SIG-M5 (cell line): ENCODE measurements around the gene TRIP6.

Experiments used
- DNase-seq: peaks from one replicate; lab custom pipeline; 2025; lab: John Stamatoyannopoulos, UW

TRIP6 gene, protein sequence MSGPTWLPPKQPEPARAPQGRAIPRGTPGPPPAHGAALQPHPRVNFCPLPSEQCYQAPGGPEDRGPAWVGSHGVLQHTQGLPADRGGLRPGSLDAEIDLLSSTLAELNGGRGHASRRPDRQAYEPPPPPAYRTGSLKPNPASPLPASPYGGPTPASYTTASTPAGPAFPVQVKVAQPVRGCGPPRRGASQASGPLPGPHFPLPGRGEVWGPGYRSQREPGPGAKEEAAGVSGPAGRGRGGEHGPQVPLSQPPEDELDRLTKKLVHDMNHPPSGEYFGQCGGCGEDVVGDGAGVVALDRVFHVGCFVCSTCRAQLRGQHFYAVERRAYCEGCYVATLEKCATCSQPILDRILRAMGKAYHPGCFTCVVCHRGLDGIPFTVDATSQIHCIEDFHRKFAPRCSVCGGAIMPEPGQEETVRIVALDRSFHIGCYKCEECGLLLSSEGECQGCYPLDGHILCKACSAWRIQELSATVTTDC

DNA sequence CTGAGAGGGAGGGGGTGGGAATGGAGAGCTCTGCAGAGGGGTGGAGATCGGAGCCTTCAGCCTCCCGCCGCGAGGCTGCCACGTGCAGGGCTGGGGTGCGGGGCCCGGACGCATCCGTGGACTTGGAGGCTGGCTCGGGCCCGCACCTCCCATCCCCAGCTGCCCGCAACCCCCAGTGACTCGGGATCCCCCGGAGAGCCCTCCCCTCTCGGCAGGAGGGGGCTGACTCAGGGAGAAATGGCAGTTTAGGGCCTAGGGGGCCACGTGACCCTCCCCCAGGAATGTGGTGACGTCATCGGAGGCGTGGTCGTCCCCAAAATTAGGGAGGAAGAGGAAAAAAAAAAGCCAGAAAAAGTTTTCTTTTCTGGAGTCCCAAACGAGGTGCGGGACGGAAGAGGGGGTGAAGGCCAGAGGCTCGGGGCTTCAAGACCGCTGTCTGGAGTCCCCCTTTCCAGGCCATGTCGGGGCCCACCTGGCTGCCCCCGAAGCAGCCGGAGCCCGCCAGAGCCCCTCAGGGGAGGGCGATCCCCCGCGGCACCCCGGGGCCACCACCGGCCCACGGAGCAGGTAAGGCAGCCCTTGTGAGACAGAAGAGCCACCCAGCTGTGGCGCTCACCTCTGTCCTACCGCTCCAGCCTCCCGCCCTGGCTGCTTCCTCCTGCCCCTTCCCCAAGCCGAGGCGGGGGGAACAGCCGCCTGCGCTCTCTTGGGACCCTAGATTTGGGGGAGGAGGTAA, at the start of gene TRIP6:
Gene TRIP6, plus strand, starts transcription at position 348 of the 736 bp plus-strand sequence. Its CDS starts 111 bp downstream, at position 459.
- DNase-seq: no peak

DNA sequence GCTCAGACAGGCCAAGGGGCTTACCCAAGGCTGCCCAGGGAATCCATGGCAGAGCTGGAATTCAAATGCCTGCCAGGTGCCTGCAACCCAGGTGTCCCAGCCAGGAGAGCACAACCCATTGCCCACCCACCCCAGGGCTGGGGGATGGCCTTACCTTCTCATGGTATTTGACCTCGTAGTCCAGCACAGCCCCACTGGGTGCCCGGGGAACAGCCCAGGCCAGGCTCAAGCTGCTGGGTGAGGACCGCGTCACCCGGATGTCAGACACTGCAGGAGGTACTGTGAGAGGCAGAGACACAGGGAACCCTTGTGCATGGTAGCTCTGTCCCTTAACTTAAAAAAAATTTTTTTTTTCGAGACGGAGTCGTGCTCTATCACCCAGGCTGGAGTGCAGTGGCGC, 48.8 kb upstream of the TRIP6 start:
- no peak for DNase-seq

DNA sequence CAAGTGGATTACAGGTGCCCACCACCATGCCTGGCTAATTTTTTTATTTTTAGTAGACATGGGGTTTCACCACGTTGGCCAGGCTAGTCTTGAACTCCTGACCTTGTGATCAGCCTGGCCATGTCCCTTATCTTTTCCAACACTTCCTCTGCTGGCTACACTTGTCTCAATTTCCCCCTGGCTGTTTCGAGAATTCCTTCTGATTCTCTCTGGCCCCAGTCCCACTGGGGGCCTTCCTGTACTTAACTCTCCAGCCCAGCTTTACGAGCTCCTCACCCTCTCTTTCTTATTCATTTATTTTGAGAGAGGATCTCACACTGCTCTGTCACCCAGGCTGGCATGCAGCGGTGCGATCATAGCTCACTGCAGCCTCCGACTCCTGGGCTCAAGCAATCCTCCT, 48.4 kb upstream of the TRIP6 start:
- no peak for DNase-seq

DNA sequence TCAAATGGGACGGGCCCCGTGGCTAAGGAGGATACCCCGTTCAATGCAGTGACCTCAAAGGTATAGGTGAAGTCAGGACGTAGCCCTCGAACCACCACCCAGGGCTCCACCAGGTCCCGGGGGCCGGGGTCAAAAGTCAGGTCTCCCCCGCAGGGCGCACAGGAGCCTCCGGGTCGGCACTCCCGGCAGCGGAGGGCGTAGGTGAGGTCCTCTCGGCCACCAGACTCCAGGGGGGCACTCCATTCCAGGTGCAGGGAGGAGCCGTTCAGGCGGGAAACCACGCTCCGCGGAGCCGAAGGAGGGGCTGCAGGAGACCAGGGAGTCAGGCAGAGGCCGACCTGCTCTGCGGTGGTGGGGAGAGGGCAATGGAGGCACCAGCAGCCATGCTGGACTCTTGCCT, 47.6 kb upstream of the TRIP6 start:
- no peak for DNase-seq

DNA sequence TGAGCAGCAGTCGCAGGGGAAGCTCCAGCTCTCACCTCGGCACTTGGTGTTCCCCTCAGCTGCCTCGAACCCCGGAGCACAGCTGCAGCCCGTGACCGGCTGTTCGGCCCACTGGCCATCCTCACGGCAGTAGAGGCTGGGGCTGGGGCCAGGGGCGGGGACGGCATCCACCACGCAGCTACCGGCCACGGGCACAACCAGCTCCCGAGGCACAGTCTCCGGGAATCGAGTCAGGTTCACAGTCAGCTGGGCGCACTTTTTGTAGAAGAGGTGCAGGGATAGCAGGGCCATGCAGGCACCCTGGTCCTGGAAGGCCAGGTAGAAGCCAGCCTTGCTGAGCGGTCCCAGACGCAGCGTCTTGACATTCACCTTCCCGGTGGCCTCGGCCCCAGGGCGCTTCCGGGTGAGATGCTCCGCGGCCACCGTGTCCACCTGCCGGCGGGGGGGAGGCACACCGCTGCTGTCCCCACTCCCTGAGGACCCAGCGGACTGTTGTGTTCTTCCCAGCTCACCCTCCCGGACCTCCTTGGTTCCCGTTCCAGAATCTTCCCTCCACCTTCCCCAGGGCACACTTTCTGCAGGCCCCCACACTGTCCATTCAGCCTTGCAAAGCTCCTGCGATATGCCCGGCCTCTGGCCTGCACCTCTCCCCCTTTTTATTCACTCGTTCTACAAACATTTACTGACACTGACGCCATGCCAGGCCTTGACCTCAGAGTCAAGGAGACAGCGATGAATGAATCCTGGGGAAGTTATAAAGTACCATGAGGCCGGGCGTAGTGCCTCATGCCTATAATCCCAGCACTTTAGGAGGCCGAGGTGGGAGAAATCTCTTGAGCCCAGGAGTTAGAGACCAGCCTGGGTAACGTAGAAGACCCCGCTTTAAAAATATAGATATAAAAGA, 44.7 kb upstream of the TRIP6 start:
- DNase-seq: no peak

DNA sequence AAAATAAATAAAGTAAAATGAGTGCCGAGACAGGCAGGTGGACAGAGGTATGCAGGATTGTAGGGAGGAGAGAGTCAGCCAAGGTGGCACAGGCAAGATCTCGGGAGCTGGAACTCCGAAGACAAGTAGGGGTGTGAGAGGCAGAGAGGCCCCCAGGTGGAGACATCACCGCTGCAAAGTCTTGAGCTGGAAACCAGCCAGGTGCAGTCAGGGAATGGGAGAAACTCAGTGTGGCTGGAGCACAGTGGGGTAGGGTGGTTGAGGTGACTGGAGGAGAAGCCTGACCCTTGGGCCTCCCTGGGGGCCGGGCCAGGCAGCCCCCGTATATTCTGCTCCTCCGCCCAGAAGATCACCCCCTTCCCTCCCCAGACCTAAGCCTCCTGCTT, 44.1 kb upstream of the TRIP6 start:
- DNase-seq: no peak

DNA sequence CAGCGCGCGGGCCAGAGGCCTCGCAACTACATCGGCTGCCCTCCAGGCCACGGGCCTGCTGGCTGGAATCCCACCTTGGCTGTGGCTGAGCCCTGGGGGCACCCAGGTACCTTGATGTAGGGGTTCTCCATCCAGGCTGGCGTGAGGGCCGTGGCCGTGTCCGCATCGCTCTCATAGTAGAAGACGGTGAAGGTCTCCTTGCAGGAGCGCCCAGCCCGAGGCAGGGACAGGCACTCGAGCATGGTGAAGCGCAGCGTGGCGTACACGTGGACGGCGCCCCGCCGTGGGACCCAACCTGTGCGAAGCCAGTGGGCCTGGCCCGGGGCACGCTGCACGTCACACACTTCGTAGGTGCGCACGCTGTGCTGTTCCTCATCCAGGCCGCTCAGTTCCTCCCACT, 43.7 kb upstream of the TRIP6 start:
- DNase-seq: no peak

DNA sequence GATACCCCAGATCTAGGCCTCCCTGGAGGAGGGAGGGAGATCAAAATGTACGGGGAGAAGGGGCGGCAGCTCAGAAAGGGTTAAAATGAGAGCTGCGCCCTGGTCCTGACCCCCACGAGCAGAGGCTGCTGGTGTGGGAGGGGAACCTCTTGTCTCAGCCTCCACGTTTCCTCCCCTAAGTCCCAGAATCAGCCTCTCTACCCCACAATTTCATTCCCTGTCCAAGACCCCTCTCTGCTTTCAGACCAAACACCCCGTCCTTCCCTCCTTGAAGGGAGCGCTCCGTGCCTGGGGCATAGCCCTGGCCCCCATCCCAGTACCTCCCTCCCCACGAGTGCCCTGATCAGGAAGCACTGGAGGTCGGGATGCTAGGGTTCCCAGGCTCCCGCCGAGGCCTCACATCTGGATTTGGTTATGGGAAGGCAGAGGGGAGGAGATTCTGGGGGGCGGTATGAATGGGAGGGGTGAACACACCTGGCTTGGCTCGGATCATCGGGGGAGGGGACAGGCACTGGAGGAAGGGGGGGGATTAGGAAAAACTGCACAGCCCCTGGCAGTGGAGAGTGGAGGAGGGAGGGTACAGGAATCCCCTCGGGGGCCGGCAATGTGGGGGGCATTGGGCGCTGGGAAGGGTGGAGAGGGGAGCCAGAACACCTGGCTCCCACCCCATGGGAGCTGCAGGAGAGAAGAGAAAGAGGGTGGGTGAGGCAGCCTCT, 42.5 kb upstream of the TRIP6 start:
- DNase-seq: no peak

DNA sequence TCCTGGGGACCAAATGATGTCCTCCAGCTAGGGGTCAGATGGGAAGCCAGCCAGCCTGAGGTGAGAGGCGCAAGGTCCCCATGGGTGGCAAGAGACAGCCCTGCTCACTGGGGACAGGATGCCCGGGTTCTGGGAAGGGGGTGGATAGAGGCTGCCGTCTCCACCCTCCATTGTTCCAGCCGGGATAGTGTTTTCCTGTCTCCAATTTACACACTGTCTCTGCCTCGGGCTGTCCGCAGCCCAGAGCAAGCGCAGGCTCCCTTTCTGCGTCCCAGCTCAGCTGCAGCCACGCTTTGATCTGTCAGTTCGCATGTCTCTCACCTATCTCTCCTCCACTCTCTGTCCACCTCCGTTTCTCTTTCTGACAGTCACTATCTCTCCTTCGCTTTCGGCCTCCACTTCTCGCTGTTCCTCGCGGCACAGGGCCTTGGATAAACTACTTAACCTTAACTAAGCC, 41.9 kb upstream of the TRIP6 start:
- DNase-seq: no peak

DNA sequence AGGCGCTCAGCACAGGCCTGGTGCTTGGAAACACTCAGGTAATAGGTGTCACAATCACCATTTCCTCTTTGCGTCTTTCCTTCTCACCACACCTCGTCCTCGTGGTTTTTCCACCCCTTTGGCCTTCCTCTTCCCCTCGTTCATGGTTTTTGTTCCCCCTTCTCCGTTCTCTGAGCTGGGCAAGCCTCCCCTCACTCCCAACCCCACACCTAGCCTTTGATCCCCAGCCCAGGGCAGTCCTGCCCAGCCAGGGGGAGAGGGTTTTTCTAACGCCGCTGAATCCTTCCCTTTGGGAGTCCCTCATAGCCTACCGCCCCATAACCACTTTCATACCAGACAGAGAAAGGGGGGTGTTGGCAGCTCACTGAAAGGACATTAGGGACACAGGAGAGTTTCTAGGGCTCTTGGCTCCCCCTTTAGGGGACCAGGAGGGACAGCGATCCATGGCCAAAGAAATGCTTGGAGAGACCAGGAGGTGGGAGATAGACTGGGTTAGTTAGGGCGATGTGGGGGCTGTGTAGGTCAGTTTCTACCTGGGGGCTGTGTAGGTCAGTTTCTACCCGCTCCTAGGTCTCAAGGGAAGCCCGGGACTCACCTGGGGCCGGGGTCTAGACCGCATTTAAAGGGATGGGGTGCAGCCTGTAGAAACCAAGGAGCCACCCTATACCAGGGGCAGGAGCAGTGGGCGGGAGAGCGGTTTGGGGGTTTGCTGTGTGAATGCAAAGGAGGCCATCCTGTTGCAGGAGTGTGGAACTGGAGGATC, 41.3 kb upstream of the TRIP6 start:
- DNase-seq: no peak

DNA sequence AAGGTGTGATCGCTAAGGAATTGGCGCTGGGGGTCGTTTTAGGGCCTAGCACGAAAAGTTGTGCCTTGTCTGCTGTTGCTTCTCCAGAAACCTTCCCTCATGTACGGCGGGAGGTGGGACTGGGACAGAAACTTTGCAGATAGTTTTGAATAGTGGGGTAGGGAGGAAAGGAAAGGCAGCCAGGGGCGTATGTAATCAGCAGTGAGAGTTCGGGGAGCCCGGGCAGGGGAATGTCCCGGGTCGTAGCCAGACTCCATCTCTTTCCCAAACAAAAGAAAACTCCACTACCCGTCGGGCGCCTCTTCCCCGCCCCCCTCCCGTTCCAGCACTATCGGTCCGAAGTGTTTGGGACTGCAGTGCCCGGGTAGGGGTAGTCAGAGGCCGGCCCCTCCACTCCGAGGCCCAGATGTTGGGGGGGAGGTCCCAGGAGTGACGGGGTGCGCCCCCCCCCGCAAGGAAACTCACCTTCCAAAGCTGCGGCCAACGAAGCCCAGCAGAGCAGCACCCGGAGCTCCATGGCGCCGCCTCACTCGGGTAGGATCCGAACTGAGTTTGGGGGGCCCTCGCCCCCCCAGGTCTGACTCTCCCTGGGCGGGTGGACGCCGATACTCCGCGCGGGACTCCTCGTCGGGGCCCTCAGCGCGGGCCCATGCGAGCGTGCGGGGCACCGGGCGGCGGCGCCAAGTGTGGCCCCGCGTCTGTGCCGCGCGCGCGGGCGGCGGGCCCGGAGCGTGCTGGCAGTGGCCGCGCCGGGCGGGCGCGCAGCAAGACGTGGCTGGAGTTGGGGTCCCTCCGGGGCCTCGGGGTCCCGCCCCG, 40.5 kb upstream of the TRIP6 start:
- no peak for DNase-seq

DNA sequence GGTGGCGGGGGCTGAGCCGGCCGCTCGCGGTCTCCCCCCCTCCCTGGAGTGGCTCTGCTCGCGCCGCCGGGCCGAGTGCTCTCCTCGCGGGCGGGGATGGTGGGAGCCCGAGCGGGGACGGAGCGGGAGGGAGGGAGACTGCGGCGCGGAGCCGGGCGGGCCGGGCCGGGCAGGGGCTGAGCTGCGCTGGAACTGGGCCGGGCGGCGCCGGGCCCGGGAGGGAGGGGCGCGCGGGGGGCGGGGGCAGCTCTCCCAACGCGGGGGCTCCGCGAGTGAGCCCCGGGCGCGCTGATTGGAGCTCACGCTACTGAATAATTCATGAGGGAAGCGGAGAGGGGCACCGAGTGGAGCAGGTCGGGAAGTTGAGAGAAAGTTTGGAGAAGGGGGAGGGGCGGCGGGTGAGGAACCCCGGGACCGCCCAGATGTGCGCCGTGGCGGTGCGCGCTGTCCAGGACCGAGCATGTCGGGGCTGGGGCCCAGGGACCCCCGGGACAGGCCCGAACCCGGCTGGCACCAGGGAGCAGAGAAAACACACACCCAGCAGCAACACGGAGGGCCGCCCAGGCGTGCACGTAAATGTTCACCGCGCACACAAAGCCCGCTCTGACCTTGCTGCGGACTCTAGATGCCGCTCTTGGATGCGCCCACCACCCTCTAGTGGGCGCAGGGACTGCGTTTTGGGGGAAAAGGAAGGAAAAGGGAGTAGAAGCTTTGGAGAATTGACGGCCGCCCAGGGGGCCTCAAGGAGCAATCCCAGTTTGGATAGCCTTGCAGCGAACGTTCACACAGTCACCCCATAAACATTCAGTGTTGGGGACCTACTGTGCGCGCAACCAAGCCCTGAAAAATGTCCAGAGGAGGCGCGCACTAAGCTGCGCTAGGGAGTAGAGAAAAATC, 39.6 kb upstream of the TRIP6 start, which contains the start of gene EPHB4:
Gene EPHB4, minus strand, starts transcription at position 194 of the 897 bp plus-strand sequence. CDS start 493 bp downstream, outside the sequence.
- DNase-seq: no peak

DNA sequence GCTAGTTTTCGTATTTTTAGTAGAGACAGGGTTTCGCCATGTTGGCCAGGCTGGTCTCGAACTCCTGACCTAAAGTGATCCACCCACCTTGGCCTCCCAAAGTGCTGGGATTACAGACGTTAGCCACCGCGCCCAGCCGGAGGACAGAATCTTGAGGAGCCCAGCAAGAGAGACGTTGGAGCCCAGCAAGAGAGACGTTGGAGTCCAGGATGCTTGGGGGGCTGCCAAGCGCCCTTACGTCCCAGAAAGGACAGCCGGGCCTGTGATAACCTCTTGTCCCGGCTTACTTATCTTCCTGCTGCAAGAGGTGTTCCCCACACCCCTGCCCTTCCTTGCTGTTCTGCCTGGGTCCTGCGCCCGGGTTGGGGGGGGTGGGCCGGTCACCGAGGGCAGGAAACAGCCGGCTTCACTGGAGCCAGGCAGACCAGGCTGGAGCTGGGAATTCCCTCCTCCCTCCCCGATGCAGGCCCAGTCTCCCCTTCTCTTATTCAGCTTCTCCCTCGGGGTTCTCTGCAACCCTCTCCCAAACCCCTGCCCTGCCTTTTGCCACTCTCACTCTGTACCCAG, 38.0 kb upstream of the TRIP6 start:
- DNase-seq: no peak

DNA sequence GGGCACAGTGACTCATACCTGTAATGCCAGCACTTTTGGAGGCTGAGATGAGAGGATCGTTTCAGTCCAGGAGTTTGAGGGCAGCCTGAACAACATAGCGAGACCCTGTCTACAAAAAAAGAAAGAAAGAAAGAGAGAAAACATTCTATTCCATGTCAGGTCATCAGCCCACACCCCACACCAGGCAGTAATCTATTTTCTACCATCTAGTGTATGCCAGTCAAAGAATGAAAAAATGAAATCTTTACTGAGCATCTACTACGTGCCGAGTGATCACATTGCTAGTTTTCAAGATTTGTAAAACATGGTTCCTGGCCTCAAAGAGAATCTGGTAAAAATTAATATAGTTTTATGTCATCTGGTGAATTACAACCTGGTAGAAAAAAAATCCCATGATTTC, 36.8 kb upstream of the TRIP6 start:
- DNase-seq: no peak

DNA sequence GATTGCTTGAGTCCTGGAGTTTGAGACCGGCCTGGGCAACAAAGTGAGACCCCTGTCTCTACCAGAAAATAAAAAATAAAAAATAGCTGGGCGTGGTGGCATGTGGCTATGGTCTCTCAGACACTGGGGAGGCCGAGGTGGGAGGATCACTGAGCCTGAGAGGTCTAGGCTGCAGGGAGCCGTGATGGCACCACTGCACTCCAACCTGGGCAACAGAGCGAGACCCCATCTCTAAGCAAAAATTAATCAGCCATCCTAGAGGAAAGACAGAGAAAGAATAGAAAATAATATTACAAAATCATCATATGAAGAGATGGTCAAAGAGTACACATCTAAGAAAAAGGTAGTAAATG, 34.9 kb upstream of the TRIP6 start:
- DNase-seq: no peak

DNA sequence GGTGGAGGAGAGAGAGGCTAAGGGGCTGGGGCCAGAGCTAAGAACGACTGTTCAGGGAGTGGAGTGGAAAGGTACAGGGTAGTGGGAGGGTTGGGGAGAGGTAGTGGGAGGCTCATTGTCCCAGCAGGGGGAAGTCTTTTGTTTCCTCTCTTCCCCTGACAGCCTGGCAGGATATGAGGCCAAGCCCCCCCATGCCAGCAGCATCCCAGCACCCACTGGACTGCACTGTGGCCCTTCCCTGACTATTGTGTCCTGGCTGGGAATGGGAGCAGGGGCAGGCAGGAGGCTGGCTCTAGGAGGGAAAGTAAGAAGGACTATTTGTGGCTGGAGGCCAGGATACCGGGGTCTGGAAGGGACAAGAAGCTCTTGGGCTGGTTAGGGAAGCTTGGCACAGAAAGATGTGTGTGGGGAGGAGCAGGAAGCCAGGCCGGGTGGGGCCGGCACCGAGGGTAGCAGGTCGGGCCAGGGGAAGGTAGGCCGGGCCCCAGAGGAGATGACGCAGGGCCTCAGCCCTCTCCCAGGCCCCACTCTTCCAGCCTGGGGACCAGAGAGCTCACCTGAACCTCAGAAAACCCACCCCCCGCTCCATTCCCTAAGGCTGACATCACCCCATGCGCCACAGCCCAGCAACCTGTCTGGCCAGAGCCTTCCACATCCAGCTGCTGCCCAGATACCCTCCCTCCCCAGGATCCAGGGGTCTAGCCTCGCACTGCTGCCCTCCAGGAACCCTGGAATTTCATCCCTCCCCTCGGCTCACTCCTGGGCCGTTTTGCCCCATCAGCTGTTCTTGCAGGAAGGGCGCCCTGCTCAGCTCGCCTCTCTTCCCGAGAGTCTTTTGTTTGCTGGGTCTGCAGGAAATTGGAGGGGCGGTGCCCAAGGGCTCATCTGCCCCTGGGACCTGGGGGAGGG, 31.0 kb upstream of the TRIP6 start:
- no peak for DNase-seq

DNA sequence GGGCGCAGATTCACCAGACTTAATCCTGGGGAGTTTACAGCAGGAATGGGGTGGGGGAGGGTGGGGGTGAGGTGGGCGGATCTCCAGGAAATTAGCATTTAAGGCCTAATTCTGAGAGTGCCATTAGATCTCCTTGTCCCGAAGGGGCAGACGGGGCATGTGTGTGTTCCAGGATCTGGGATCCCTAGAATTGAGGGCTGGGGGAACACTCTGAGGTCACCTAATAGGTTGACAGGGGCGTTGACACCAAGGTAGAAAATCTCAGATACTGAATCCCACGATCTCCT, 30.4 kb upstream of the TRIP6 start:
- no peak for DNase-seq
